GM19467 (cell line): ENCODE measurements around the gene LORICRIN.

Experiments
- ATAC-seq: cut with Tn5 transposase; IDR thresholded peaks from one replicate; pipeline ENCODE4 v1.9.1; 2021; ENCODE audit warnings: mild to moderate bottlenecking, moderate library complexity; ENCODE audit not compliant: unreplicated experiment

The LORICRIN gene

DNA sequence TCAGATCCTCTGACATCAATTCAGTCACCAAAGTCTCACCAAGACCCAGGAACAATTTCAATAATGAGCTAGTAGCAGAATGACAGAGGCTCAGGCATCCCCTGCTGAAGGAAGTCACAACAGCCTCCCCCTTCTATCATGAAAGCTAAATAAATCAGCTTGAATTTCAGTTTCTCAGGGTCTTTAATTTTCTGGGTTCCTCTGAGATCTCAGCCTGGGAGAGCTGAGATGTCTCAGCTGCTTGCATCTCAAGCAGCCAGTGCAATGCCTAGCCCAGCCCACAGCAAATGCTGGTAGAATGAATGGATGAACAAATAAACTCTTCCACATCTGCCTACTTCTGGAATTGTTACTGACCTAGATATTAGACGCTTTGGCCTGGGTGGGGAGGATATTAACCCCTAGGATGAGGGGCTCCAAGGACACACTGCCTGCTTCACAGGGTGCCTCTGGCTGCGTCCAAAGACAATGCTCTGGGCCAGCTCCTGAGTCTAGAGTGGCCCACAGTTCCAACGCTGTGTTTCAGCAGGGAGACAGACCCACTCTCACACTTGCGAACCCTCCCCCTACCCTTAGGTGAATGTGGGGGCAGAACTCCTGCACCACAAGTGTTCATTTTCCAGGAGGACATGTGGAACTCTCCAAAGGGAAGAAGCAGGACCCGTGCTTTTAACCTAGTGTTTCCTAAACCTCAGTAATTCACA lies 11.2 kb upstream of the LORICRIN start:
- ATAC-seq, result no peak

DNA sequence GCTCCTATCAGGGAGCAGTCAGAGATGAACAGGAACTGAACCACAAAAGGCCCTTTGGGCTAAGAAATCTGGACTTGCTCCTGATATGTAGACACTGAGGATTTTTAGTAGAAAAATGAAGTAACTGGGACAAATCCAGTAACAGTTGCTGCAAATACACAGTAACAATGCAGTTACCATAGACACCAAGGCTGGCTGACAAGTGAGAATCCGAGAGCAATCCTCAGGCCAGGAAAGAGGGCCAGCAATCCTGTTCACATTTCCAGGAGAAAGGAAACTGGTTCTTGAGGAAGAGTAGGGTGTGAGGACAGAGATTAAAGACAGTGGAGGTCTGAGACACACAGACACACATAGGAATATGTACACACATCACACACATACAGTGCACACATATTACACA lies 9.3 kb upstream of the LORICRIN start:
- ATAC-seq, result no peak

DNA sequence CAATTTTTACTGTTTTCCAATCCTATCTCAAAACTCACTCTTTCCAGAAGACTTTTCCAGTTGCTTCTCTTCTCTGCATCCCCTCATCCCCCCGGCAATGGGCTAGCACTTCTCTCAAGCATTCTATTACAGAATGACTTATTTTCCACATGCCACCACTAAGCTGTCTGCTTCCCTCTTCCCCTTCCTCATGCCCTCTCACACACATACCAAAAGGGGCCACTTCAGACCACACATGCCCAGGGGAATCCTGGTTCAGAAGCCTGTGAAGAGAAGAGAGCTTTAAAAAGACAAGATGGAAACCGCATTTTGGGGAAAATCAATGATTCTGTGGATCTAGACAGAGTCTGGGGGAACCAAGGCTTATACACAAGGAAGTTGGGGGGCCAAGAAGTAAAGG lies 8.4 kb upstream of the LORICRIN start:
- ATAC-seq, result no peak

DNA sequence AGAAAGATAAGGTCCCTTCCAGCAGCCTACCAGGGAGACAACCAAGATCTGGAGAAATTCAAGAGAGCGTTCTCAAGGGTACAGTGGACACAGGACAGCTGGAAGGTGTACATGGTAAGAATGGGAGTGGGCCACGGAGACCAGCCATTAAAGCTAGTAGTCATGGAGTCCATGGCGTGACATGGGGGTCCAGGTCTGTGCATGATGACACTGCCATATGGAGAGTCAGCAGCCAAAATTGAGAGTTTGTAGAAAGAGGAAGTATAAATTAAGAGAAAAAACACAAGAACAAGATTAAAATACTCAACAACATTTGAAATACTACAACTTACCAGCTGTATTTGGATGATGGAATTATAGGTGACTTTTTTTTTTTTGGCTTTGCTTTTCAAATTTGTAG lies 7.9 kb upstream of the LORICRIN start:
- no peak for ATAC-seq

DNA sequence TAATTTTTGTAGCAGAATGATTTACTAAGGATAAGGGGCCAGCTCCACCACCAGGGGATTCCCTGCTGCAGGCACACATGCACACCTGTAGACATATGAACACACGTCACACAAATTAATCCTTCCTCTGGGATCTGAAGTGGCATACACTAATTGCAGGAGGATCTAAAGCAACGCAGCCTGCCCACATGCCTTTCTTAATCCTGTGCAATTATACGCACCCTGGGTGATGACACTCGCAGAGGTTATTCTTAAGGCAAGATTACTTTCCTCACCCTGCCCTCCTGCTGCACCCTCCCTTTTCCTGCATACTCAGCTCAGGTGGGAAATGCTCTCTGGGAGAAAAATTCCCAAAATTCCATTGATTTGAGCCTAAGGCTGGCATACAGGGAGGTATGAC lies 7.5 kb upstream of the LORICRIN start:
- no peak for ATAC-seq

DNA sequence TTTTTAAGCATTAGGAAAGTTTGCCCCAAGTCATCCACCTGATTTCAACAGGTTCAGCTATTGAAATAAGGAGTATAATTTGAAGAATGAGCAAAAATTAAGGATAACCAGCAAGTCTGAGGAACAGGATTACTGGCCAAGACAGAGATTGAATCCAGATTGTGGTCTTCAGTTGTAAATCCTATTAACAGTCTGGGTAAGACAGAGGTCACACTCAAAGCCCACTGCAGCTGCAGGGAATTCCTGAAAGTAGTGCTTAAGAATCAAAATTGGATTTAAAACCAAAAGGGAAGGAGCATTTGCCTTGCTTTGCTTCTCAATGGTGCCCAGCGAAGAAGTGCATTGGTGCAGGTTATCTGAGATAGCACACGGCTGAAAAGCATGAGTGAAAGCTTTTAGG lies 6.4 kb upstream of the LORICRIN start:
- ATAC-seq, result no peak

DNA sequence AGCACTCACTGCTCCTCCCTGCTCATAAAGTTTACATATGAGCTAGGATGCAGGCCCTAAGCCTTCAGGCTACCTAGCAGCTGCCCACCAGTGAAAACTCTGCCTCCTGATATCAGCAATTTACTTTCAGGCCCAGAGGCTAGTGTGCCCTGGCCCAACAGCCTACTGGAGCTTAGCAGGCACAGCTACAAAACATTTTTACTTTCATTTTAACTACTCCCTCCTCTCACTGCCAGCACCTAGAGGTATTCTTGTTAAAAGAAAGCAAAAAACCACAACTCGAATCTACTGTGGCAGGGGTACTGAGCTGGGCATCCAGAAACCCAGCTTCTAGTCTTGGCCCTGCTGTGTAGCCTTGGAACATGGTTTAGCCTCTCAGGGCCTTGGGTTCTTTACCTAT lies 5.8 kb upstream of the LORICRIN start:
- no peak for ATAC-seq

DNA sequence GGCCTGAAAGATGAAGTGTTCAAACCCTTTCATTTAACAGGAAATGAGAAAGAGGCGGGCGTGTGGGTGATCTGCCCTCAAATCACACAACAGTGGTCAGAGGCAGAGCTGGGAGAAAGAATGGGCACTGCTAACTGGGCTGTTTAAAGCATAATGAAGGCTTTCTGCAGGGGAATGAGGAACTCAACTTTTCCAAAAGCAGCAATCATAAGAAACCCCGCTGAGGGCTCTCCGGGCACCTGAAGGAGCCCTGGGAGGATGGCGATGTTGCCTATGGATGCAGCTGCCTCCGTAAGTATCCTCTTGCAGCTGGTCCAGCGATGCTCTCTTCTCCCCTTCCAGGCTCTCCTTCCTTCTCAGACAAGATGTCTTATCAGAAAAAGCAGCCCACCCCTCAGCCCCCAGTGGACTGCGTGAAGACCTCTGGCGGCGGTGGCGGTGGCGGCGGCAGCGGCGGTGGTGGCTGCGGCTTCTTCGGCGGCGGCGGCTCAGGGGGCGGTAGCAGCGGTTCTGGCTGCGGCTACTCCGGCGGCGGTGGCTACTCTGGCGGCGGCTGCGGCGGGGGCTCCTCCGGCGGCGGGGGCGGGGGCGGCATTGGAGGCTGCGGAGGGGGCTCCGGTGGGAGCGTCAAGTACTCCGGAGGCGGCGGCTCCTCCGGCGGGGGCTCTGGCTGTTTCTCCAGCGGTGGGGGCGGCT lies 1.2 kb downstream of the LORICRIN start:
- ATAC-seq, result no peak

DNA sequence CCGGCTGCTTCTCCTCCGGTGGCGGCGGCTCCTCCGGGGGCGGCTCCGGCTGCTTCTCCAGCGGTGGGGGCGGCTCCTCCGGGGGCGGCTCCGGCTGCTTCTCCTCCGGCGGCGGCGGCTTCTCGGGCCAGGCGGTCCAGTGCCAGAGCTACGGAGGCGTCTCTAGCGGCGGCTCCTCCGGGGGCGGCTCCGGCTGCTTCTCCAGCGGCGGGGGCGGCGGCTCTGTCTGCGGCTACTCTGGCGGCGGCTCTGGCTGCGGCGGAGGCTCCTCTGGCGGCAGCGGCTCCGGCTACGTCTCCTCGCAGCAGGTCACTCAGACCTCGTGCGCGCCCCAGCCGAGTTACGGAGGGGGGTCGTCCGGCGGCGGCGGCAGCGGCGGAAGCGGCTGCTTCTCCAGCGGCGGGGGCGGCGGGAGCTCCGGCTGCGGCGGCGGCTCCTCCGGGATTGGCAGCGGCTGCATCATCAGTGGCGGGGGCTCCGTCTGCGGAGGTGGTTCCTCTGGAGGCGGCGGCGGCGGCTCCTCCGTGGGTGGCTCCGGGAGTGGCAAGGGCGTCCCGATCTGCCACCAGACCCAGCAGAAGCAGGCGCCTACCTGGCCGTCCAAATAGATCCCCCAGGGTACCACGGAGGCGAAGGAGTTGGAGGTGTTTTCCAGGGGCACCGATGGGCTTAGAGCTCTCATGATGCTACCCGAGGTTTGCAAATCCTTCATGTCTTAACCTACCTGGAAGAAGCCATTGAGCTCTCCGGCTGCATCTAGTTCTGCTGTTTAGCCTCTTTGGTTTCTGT lies 2.0 kb downstream of the LORICRIN start:
- ATAC-seq, result no peak

DNA sequence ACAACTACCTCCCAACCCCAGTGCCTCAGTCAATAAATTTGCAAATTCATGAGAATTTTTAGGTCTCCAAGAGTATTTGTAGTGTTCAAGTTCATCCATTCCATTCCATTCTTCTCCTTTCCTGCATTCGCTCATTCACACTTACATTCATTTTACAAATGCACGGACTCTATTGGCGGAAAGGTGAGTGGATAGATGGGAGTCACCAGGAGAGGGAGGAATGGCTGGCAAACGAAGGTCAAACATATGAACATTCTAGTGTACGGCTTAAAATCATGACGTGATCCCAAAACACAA lies 2.5 kb downstream of the LORICRIN start:
- no peak for ATAC-seq

DNA sequence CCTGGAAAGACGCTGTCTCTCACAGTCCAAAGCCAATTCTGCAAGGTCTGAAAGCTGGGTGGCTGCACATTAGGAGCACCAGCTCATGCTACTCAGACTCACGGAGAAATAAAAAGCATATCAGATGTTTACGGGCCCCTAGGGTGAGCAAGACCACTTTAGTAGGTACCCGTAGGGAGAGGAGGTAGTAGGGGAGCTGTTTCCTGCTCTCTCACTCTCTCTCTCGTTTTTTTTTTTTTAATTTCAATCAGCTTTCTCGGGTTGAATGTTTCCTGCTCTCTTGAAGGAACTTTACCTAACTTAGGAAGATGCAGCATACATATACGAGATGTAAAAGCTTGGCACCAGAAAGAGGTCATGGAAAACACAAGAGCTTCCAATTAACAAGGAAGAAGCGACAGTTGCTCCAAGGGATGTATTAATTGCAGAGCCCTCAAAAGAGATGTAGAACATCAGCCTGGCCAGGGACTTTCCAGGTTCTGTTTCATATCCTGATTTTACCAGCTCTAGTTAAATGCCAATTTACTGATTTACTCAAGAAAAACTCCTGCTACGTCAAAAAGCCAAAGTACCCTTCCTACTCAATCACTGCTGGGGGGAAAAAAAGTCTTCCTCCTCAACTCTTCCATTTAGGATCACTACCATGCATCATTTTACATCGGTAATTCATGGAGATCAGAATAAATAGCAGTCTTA lies 3.1 kb downstream of the LORICRIN start:
- no peak for ATAC-seq

DNA sequence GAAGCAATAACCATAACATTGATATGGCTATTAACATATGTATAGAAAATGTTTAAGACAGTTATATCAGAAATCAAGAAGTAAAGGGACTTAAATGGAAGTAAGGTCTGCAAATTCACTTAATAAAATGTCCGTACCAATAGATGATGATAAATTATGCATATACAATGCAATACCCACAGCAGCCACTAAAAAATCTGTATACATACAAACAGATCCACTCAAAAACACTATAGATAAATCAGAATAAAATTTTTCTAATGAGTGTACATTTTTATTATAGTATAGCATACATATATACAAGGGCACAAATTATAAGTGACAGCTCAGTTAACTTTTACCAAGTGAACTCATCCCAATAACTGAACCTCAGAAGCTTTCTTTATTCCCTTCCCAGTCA lies 6.0 kb downstream of the LORICRIN start:
- ATAC-seq, result no peak

DNA sequence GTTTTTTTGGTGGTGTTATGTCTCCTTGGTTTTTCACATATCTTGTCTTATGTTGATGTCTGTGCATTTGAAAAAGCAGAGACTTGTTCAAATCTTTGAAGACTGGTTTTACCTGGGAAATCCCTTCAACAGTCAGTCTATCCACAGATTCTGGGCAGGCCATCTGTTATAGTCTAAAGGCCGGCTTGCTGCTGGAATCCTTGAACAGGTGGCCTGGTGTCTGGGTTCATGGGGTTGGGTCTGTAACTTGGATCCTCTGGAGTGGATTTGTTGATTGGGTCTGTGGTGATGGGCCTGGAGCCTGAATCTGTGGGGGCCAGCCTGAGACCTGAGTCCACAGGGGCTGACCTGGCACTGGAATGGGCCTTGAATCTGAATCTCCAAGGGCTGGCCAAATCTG lies 12.2 kb downstream of the LORICRIN start:
- ATAC-seq, result no peak

DNA sequence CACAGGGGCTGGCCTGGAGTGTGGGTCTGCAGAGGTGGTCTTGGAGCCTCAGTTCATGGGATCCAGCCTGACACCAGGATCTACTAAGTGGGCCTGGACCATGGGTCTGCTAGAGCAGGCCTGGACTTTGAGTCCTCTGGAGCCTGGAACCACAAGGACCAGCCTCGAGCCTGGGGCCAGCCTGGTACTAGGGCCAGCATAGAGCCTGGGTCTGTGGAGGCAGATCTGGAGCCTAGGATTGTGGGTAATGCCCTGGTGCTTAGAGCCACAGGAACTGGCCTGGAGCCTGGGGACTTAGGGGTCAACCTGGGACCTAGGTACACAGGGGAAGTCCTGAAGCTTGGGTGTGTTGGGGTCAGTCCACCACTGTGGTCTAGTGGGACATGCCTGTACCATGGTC lies 12.7 kb downstream of the LORICRIN start:
- ATAC-seq, result no peak

DNA sequence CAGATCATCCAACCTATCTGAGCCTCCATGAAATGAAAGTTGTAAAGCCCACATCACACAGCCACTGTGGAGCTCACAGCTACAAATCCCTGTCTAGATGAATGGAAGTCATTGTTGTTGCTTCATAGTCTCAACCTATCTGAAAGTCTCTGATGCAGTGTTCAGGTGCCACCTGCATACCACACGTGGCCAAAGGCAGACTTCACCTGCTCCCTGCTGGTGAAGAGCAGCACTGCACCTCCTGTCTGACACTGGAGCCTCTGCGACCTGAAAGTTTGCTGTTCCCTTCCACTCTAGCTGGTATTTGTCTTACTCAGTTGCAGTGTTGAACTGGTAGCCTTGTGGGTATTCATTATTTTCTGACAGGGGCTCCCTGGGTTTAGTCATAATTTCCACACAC lies 18.4 kb downstream of the LORICRIN start:
- peak; percentile 79 for ATAC-seq

DNA sequence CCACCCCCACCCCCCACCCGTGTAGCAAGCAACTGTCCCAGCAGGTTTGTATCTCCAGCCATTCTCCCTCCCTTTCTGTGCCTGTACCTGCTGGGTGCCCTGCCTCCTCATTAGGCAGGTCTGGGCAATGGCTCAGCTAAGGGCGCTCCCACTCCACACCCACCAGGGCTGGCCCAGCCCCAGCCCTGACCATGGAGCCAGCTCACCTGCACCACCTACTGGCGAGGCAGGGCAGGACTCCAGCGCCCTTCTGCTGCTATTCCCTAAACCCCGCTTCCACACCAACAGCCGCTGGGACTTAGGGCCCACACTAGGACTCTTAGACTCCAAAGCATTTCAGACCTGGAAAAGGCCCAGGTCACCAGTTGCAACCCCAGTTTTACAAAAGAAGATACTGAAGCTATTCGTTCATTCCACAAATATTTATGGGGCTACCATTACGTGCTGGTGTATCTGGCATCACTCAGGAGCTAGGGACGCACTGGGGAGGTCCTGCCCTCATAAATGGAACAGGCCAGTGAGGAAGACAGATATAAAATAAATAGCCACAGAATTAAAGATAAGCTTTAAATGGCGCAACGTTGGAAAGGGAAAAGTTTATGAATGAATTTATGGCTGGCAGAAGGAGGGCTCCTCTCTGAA lies 29.3 kb downstream of the LORICRIN start:
- ATAC-seq, result no peak

DNA sequence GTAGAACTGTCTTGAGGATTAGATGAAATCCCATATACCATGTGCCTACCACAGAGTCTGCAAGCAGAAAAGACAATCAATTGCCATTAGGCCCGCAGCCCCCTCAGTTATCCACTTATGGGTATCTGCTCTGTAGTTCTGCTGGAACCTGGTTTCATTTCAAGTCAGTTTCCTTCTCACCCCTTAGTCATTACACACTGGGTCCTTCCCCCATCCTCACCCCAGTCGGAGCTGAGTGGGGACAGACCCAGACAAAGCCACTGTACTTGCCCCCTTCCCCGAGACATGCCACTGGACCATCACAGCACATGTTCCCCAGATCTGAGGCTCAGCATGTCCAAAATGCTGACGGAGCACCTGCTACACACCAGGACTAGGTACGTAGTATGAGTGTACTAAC lies 32.0 kb downstream of the LORICRIN start:
- ATAC-seq, result no peak

DNA sequence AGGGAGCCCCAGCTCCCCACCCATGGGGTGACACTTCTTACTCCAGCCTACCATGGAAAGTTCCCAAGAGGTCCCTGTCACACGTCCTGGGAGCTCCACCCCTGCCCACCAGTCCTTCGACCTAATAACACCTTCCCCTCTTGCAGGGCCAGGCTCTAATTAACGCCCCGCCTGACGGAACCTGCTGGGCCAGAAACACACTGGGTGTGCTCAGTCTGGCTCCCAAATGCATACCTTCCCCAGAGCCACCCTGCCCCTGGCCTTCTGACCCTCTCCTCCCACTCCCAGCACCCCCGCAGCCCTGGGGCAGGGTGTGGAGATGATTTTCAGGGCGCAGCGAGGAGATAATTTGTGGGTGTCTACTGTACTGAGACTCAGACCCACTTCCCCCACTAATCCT lies 32.7 kb downstream of the LORICRIN start:
- ATAC-seq, result no peak

DNA sequence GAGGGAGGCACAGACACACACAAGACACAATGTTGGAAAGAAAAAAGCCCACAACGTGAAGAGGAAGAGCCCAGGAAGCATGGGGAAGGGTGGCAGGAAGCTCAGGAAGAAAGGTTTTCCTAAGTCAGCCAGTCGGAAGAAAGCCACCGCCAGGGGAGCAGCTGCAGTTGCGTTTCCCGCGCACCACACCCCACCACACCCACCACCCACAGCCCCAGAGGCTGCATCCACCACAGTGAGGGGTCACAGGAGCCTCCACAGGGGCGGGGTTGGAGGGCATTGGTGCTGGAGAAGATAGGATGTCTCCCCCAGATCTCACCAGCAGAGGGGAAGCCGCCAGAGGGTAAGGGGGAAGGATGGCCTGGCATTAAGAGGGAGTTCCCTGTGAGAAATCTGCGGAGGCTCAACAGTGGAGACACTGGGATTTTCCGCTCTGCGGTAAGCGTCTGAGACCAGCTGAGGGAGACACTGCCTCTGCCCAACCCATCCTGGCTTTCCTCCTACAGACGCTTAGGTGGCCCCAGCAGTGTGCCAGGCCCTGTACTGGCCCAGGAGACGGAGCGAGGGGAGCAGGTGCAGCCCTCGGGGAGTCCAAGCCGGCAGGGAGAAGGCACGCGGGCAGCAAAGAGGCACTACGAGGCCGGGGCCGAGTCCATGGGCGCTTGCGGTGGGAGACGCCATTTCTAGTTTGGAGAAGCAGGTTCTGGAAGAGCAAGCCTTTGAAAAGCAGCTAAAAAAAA lies 33.4 kb downstream of the LORICRIN start:
- no peak for ATAC-seq

DNA sequence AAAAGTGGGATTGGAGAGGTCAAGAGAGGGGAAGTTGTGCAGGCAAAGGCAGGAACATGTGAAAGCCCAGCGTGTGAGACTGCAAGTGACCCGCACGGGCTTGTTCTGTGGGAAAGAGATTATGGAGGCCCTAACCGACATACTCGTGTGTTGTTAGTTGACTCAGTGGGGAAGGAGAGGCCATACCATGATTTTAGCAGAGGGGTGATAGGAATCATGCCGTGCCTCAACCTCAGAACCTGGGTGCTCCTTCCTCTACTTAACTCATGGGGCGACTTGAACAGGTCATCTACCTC lies 33.9 kb downstream of the LORICRIN start:
- ATAC-seq, result no peak

DNA sequence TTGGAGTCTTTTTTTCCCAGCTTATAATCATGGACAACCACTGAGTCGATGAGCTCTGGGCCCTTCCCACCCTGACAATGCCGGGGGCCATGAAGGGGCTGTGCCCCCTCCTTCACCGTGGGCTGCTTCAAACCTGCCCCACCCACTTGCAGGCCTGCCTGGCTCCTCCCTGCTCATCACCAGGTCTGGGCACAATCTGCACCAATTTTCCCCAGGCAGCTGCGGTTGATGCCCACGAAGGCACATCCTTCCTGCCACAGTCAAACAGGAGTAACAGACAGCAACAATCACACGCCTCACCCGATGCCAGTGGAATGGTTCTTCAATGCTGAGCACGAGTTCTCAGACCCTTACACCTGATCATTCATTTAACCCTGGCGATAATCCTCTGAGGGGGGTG lies 34.4 kb downstream of the LORICRIN start:
- no peak for ATAC-seq
